ENCODE results near the gene CCNT2. TPM values are rescaled to one million over a fixed set of nuclear protein-coding genes. Genes with fewer than 3 reads are reported as not detected.

The CCNT2 gene
- total RNA-seq, 1 experiment from 2014 or later: 29.6 TPM

DNA sequence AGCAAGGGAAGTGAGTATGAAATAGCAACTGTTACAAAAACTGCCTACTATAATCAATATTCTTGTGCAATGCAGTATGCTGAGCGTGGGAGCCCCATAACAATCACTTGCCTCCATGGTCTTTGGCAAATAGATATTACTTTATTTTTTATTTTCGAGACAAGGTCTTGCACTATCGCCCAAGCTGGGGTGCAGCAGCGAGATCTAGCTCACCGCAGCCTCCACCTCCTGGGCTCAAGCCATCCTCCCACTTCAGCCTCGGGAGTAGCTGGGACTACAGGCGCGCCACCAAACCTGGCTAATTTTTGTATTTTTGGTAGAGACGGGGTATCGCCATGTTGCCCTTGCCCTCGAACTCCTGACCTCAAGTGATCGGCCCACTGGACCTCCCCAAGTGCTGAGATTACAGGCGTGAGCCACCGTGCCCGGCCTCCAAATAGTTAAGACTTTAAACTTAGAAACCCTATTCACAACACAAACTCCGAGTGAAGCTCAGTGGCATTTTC is 1.2 kb upstream of the CCNT2 start:
- DNase-seq (ENCODE audit: low read depth, low spot score): no peak
- no peaks in the 10 kb centered on the region for H3K9me3 ChIP-seq (ENCODE audit: control insufficient read depth, insufficient read depth, low read depth, low read length)
- CTCF ChIA-PET: interaction anchor here (0.6 kb wide), 1 partner anchor 457 kb away, joined by 3 read pairs; no protein-coding TSS in a partner anchor
- peaks cover 10% of the 10 kb centered on the region; the same call in 1 of the 2 replicates for H3K4me1 ChIP-seq (ENCODE audit: control insufficient read depth, insufficient read depth, low read length)
- no peaks in the 10 kb centered on the region for H3K27me3 ChIP-seq (ENCODE audit: control insufficient read depth, insufficient read depth, low read length)
- POLR2A ChIA-PET: no interaction called here
- peak overlapping the region; percentile 75 to 89 for H3K4me3 ChIP-seq (ENCODE audit: low read depth in 2 of 2, low read length in 2 of 2)
- TF ChIP-seq POLR2AphosphoS5 (IDR thresholded peaks at IDR 0.05; ENCODE audit: low read depth, low read length) (no peak), SIN3A (IDR thresholded peaks at IDR 0.05; ENCODE audit: borderline replicate concordance, insufficient read depth, low read depth, low read length) (no peak), TCF7L2 (IDR thresholded peaks at IDR 0.05; ENCODE audit: low read depth, low read length) (no peak)
- TF ChIP-seq, protein P1, sequence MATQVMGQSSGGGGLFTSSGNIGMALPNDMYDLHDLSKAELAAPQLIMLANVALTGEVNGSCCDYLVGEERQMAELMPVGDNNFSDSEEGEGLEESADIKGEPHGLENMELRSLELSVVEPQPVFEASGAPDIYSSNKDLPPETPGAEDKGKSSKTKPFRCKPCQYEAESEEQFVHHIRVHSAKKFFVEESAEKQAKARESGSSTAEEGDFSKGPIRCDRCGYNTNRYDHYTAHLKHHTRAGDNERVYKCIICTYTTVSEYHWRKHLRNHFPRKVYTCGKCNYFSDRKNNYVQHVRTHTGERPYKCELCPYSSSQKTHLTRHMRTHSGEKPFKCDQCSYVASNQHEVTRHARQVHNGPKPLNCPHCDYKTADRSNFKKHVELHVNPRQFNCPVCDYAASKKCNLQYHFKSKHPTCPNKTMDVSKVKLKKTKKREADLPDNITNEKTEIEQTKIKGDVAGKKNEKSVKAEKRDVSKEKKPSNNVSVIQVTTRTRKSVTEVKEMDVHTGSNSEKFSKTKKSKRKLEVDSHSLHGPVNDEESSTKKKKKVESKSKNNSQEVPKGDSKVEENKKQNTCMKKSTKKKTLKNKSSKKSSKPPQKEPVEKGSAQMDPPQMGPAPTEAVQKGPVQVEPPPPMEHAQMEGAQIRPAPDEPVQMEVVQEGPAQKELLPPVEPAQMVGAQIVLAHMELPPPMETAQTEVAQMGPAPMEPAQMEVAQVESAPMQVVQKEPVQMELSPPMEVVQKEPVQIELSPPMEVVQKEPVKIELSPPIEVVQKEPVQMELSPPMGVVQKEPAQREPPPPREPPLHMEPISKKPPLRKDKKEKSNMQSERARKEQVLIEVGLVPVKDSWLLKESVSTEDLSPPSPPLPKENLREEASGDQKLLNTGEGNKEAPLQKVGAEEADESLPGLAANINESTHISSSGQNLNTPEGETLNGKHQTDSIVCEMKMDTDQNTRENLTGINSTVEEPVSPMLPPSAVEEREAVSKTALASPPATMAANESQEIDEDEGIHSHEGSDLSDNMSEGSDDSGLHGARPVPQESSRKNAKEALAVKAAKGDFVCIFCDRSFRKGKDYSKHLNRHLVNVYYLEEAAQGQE (IDR thresholded peaks at IDR 0.05; ENCODE audit: insufficient read depth in 1 of 2, low read depth in 2 of 2, low read length in 1 of 2): no peak
- TF ChIP-seq, protein P2, sequence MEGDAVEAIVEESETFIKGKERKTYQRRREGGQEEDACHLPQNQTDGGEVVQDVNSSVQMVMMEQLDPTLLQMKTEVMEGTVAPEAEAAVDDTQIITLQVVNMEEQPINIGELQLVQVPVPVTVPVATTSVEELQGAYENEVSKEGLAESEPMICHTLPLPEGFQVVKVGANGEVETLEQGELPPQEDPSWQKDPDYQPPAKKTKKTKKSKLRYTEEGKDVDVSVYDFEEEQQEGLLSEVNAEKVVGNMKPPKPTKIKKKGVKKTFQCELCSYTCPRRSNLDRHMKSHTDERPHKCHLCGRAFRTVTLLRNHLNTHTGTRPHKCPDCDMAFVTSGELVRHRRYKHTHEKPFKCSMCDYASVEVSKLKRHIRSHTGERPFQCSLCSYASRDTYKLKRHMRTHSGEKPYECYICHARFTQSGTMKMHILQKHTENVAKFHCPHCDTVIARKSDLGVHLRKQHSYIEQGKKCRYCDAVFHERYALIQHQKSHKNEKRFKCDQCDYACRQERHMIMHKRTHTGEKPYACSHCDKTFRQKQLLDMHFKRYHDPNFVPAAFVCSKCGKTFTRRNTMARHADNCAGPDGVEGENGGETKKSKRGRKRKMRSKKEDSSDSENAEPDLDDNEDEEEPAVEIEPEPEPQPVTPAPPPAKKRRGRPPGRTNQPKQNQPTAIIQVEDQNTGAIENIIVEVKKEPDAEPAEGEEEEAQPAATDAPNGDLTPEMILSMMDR (IDR thresholded peaks at IDR 0.05): no peak
- no peak for ATAC-seq
- intact Hi-C loops (cut with micrococcal nuclease; ENCODE audit: unreplicated experiment): no loop called here
- in situ Hi-C loops (cut with HindIII; ENCODE audit: low pct_unique_long_range_greater_than_20kb, low sequenced_read_pairs): no loop called here
- BruUV-seq (replicated peaks): no TSS peak
- H3K27ac ChIP-seq (ENCODE audit: low read length): peak overlapping the region; percentile 99
- peaks cover 17% of the 10 kb centered on the region for H3K36me3 ChIP-seq (ENCODE audit: control insufficient read depth, insufficient read depth, low read length)

DNA sequence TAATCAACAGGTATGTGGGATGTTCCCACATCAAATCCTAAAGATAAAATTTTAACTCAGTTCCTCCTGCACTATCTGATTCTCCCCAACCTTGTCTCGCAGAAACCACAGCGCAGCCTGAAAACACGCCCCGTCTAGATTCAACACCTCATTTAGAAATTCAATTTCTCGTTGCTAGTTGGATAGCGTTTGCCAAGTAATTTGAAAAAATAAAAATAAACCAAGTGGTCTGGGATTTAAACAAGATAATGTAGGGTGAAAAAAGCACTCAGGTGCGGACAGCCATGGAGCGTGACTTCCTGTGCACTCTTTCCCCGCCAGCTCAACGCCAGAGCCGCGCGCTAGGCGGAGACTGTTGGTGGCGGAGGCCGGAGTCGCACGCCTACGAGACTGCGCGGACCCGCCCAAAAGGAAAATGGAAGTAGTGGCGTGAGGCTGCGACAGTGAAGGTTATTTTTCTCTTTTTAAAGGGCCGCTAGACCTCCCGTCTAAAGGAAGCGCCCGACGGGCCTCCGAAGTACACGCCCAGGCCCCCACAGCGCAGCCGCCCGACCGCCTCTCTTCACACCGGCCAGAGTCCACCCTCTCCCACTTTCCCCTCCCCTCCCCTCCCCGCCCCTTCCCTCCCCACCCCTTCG is 615 bp upstream of the CCNT2 start:
- peak; percentile 80 for DNase-seq (ENCODE audit: low read depth, low spot score)
- peak overlapping the region; percentile 99 for H3K27ac ChIP-seq (ENCODE audit: low read length)
- H3K9me3 ChIP-seq (ENCODE audit: control insufficient read depth, insufficient read depth, low read depth, low read length): no peaks in the 10 kb centered on the region
- POLR2A ChIA-PET: no interaction called here
- ATAC-seq: peak; percentile 90
- H3K27me3 ChIP-seq (ENCODE audit: control insufficient read depth, insufficient read depth, low read length): no peaks in the 10 kb centered on the region
- H3K36me3 ChIP-seq (ENCODE audit: control insufficient read depth, insufficient read depth, low read length): peaks cover 17% of the 10 kb centered on the region
- BruUV-seq (replicated peaks): TSS peak; percentile 96
- intact Hi-C loops (cut with micrococcal nuclease; ENCODE audit: unreplicated experiment): no loop called here
- CTCF ChIA-PET: interaction anchor here (0.6 kb wide), 1 partner anchor 458 kb away, joined by 3 read pairs; no protein-coding TSS in a partner anchor
- in situ Hi-C loops (cut with HindIII; ENCODE audit: low pct_unique_long_range_greater_than_20kb, low sequenced_read_pairs): no loop called here
- H3K4me3 ChIP-seq (ENCODE audit: low read depth in 2 of 2, low read length in 2 of 2): peak overlapping the region; percentile 75 to 89
- peaks cover 11% of the 10 kb centered on the region; the same call in 1 of the 2 replicates for H3K4me1 ChIP-seq (ENCODE audit: control insufficient read depth, insufficient read depth, low read length)
- TF ChIP-seq POLR2AphosphoS5 (IDR thresholded peaks at IDR 0.05; ENCODE audit: low read depth, low read length) (peak; percentile 86), SIN3A (IDR thresholded peaks at IDR 0.05; ENCODE audit: borderline replicate concordance, insufficient read depth, low read depth, low read length) (peak; percentile 56; the same call in 1 of the 2 replicates)
- TF ChIP-seq, protein P1 (IDR thresholded peaks at IDR 0.05; ENCODE audit: insufficient read depth in 1 of 2, low read depth in 2 of 2, low read length in 1 of 2): no peak
